ENCODE measurements around the gene SUN1.

SUN1 gene

DNA sequence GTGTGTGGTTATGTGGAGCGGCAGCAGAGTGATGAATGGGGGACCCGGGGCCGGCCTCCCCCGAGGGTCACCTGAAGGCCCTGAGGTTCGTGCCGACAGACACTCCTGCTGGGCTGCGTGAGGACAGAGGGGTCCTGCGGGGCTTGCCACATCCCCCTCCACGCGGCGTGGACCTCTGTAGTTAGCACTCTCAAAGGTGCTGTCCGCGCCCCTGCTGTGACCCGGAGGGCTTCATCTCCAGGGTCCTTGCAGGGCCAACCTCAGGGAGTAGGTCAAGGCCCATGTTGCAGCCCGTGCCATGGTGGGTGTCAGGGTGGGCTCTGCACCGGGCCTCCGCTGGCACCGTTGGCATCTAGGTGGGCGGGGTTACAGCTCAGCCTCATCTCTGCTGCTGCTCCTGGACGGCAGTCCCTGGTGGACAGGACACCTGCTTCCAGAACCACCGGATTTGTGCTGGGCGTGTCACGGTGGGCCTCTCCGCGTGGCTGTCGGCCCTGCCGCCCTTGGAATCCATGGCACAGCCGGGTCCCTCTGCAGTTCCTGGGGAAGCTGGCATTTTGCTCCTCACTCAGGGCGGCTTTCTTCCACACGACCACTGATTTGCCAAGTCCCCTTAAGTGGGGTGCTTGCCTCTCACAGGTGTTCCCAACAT lies 24.3 kb downstream of the SUN1 start:
- H3K36me3 ChIP-seq (replicated peaks), result peaks cover 73% of the 10 kb centered on the region
- no peaks in the 10 kb centered on the region for H3K27me3 ChIP-seq (replicated peaks)
- TF ChIP-seq, protein P1, sequence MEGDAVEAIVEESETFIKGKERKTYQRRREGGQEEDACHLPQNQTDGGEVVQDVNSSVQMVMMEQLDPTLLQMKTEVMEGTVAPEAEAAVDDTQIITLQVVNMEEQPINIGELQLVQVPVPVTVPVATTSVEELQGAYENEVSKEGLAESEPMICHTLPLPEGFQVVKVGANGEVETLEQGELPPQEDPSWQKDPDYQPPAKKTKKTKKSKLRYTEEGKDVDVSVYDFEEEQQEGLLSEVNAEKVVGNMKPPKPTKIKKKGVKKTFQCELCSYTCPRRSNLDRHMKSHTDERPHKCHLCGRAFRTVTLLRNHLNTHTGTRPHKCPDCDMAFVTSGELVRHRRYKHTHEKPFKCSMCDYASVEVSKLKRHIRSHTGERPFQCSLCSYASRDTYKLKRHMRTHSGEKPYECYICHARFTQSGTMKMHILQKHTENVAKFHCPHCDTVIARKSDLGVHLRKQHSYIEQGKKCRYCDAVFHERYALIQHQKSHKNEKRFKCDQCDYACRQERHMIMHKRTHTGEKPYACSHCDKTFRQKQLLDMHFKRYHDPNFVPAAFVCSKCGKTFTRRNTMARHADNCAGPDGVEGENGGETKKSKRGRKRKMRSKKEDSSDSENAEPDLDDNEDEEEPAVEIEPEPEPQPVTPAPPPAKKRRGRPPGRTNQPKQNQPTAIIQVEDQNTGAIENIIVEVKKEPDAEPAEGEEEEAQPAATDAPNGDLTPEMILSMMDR (IDR thresholded peaks at IDR 0.05; ENCODE audit: low read depth, low read length, missing control alignments), result no peak
- H3K4me3 ChIP-seq (ENCODE audit: low read depth, low read length), result no peak overlapping the region
- in situ Hi-C loops (cut with HindIII; ENCODE audit: low pct_ligation_motif_present, low sequenced_read_pairs), result no loop called here
- DNase-seq, result no peak
- H3K27ac ChIP-seq, result no peak overlapping the region

DNA sequence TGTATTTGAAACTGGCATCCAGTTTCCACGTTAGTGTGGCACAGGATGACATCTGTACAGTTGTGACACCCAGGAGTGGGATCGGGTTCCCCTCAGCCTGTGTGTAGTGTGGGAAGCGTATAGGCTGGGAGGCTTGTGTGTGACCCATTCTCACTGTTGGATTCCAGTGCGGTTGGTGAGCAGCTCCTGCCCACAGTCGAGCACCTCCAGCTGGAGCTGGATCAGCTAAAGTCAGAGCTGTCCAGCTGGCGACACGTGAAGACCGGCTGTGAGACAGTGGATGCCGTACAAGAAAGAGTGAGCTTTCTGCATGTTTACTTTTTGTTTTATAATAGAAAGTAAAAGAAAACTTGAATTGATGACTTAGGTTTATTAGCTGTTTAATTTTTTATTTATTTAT lies 25.4 kb downstream of the SUN1 start:
- H3K27ac ChIP-seq, result no peak overlapping the region
- in situ Hi-C loops (cut with HindIII; ENCODE audit: low pct_ligation_motif_present, low sequenced_read_pairs), result no loop called here
- no peak for DNase-seq
- no peak overlapping the region for H3K4me3 ChIP-seq (ENCODE audit: low read depth, low read length)
- TF ChIP-seq, protein P1 (IDR thresholded peaks at IDR 0.05; ENCODE audit: low read depth, low read length, missing control alignments), result no peak
- H3K36me3 ChIP-seq (replicated peaks), result peaks cover 70% of the 10 kb centered on the region
- no peaks in the 10 kb centered on the region for H3K27me3 ChIP-seq (replicated peaks)

DNA sequence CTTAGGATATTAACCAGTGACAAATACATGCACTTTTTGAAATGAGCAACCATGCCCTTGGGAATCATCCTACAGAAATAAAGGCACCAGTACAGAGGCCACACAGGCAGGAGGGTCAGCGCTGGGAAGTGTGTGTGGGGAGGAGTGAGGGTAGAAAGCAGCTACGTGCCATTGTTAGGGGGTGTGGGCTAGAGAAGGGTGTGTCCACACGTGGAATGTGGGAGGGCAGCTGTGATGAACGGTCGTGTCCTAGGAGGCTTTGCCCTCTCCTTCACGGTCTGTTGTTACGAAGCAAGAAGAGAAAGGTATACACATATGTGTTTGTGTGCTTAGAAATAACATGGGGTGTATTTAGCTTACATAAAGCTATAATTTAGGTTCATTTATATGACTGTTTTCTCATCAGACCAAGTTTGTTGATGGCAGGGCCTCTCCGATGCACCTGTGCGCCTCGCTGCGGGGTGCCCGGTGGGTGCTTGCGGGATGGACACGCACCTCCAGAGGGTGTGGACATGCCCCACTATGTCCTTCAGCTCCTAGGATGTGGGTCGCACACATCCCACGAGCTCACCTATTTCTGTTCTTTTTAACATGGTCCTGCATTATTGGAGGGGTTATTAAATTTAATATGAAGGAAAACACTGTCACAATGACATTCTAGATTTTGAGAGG lies 27.2 kb downstream of the SUN1 start:
- Histone ChIP-seq H3K36me3 (replicated peaks) (peaks cover 54% of the 10 kb centered on the region), H3K4me3 (ENCODE audit: low read depth, low read length) (no peak overlapping the region), H3K27me3 (replicated peaks) (no peaks in the 10 kb centered on the region), H3K27ac (no peak overlapping the region)
- in situ Hi-C loops (cut with HindIII; ENCODE audit: low pct_ligation_motif_present, low sequenced_read_pairs), result no loop called here
- TF ChIP-seq, protein P1 (IDR thresholded peaks at IDR 0.05; ENCODE audit: low read depth, low read length, missing control alignments), result no peak
- no peak for DNase-seq

DNA sequence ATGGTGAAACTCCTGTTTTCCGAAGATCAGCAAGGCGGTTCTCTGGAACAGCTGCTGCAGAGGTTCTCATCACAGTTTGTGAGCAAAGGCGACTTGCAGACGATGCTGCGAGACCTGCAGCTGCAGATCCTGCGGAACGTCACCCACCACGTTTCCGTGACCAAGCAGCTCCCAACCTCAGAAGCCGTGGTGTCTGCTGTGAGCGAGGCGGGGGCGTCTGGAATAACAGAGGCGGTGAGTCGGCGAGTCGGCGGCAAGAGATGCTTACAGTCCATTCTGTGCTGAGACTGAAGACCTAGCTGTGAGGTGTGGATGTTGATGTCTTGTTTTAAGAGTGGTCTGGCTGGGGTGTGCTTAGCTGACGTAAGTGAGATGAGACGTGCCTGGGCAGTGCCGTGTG lies 27.9 kb downstream of the SUN1 start:
- TF ChIP-seq, protein P1 (IDR thresholded peaks at IDR 0.05; ENCODE audit: low read depth, low read length, missing control alignments), result no peak
- no peak for DNase-seq
- H3K36me3 ChIP-seq (replicated peaks), result peaks cover 49% of the 10 kb centered on the region
- in situ Hi-C loops (cut with HindIII; ENCODE audit: low pct_ligation_motif_present, low sequenced_read_pairs), result no loop called here
- no peak overlapping the region for H3K27ac ChIP-seq
- no peak overlapping the region for H3K4me3 ChIP-seq (ENCODE audit: low read depth, low read length)
- H3K27me3 ChIP-seq (replicated peaks), result no peaks in the 10 kb centered on the region

DNA sequence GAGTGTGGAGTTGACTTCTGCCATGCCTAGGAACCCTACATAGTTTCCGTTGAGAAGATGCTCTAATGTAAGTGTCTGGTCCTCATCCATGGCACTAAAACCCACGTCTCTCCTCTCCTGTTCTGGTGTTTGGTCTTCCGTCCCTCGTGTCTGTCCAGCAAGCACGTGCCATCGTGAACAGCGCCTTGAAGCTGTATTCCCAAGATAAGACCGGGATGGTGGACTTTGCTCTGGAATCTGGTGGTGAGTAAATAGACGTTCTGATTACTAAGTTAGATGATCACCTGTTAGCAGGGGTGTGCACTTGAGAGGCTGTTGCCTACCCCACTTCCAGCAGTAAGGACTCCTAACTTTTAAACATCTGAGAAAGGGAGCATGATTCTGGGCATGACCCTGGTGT lies 28.9 kb downstream of the SUN1 start:
- TF ChIP-seq, protein P1 (IDR thresholded peaks at IDR 0.05; ENCODE audit: low read depth, low read length, missing control alignments), result no peak
- in situ Hi-C loops (cut with HindIII; ENCODE audit: low pct_ligation_motif_present, low sequenced_read_pairs), result no loop called here
- Histone ChIP-seq H3K36me3 (replicated peaks) (peaks cover 48% of the 10 kb centered on the region), H3K4me3 (ENCODE audit: low read depth, low read length) (no peak overlapping the region), H3K27ac (no peak overlapping the region), H3K27me3 (replicated peaks) (no peaks in the 10 kb centered on the region)
- no peak for DNase-seq
